GM12875 (cell line): ENCODE data around the gene PRMT7.

Experiments
- H3K4me3 ChIP-seq: one replicate; pipeline ENCODE4 v1.5.1; 2011; ENCODE audit warnings: low read depth, low read length, control low read depth
- TF ChIP-seq, protein P1 (sequence below): IDR thresholded peaks from 2 replicates; pipeline ENCODE4 v1.5.1; 2011; ENCODE audit warnings: low read depth, mild to moderate bottlenecking, control low read depth, inconsistent platforms, low read length, moderate library complexity, borderline replicate concordance; ENCODE audit not compliant: insufficient read depth

The PRMT7 gene

GRCh38 chr16:68386628-68387027, 75.8 kb downstream of the PRMT7 start:
- no peak overlapping the region for H3K4me3 ChIP-seq
- TF ChIP-seq, protein P1, sequence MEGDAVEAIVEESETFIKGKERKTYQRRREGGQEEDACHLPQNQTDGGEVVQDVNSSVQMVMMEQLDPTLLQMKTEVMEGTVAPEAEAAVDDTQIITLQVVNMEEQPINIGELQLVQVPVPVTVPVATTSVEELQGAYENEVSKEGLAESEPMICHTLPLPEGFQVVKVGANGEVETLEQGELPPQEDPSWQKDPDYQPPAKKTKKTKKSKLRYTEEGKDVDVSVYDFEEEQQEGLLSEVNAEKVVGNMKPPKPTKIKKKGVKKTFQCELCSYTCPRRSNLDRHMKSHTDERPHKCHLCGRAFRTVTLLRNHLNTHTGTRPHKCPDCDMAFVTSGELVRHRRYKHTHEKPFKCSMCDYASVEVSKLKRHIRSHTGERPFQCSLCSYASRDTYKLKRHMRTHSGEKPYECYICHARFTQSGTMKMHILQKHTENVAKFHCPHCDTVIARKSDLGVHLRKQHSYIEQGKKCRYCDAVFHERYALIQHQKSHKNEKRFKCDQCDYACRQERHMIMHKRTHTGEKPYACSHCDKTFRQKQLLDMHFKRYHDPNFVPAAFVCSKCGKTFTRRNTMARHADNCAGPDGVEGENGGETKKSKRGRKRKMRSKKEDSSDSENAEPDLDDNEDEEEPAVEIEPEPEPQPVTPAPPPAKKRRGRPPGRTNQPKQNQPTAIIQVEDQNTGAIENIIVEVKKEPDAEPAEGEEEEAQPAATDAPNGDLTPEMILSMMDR, result no peak

GRCh38 chr16:68387301-68387700, 76.5 kb downstream of the PRMT7 start:
- TF ChIP-seq, protein P1, result no peak
- H3K4me3 ChIP-seq, result no peak overlapping the region

DNA sequence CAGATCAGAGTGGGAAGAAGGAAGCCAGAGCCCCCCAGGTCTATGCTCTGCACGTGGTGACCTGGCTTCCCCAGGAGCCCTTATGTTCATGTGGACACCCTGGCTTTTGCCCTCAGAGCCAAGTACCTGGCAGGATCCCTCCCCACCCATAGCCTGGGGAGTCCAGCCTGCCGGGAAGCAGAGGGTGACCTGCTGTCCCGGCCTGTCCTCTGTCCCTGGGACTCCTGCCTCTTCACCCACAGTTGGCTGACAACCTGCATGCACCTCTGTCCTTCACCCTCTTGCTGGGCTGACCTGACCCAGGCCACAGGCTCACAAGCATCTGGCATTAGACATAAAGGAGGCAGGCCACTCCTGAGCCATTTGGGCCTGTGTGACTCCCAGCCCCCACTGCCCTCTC, 77.3 kb downstream of the PRMT7 start:
- TF ChIP-seq, protein P1, result no peak
- no peak overlapping the region for H3K4me3 ChIP-seq

GRCh38 chr16:68389006-68389405, 78.2 kb downstream of the PRMT7 start:
- no peak overlapping the region for H3K4me3 ChIP-seq
- TF ChIP-seq, protein P1, result no peak

GRCh38 chr16:68389750-68390371, 79.0 kb downstream of the PRMT7 start:
- no peak overlapping the region for H3K4me3 ChIP-seq
- TF ChIP-seq, protein P1, result no peak

DNA sequence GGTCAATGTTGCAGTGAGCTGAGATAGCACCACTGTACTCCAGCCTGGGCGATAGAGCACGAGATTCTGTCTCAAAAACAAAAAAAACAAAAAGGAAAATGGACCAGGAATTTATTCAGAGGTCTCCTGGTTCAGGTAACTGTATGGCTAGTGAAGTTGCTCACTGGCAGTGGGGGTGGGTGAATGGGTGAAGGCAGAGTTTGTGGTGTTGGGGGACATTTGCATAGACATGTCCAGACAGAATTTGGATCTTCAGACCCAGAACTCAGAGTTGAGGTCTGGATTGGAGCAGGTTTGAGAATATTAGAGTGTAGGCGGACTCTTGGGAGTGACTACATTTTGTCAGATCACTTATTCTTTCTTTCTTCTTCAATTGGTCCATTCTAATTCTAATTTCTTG, 82.5 kb downstream of the PRMT7 start:
- H3K4me3 ChIP-seq, result no peak overlapping the region
- TF ChIP-seq, protein P1, result no peak

GRCh38 chr16:68395167-68395786, 84.5 kb downstream of the PRMT7 start:
- H3K4me3 ChIP-seq, result no peak overlapping the region
- TF ChIP-seq, protein P1, result no peak
